Right kidney (tissue), 1 donor: ENCODE measurements around the gene SRMS.
A peak's percentile ranks its signal among the peaks of the same experiment; 100 is the strongest.
"Not testable (repeated sequence)": the region's sequence is repeated elsewhere in the genome, so short reads cannot be mapped to it uniquely, and the experiment has no call there.

Source experiments
- DNase-seq: peaks from one replicate; pipeline ENCODE4 v3.0.0-alpha.2; 2016

The SRMS gene

DNA sequence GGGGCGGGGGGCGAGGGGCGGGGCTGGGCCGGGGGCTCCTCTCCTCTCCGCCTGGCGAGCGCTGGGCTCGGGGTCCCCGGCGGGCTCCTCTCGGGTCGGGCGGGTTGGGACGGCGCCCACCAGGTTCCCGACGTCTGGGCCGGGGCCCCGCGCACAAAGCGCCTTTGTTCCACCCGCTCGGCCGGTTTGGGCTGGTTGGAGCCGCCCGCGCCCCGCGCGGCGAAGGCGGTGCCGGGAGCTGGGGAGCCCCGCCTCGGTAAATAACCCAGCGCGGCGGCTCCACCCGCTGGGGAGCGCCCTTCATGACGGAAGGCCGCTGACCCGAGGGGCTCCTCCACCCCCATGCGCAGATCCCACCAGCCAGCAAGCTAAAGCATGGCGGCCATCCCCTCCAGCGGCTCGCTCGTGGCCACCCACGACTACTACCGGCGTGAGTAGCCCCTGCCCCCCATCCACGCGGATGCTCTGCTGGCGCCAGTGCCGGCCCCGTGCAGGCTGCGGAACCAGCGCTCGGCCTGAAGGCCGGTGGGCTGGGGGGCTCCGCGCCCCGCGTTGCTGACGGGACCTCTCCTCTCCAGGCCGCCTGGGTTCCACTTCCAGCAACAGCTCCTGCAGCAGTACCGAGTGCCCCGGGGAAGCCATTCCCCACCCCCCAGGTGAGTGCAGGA, 26.5 kb downstream of the SRMS start:
- DNase-seq: peak; percentile 83

- peak; percentile 87 for DNase-seq
Observed at GRCh38 chr20:63520504-63520933, 27.0 kb downstream of the SRMS start, which contains the start of gene PPDPF. Gene PPDPF, plus strand, starts transcription at chr20:63520765. Its CDS starts 544 bp downstream, at chr20:63521309.

DNA sequence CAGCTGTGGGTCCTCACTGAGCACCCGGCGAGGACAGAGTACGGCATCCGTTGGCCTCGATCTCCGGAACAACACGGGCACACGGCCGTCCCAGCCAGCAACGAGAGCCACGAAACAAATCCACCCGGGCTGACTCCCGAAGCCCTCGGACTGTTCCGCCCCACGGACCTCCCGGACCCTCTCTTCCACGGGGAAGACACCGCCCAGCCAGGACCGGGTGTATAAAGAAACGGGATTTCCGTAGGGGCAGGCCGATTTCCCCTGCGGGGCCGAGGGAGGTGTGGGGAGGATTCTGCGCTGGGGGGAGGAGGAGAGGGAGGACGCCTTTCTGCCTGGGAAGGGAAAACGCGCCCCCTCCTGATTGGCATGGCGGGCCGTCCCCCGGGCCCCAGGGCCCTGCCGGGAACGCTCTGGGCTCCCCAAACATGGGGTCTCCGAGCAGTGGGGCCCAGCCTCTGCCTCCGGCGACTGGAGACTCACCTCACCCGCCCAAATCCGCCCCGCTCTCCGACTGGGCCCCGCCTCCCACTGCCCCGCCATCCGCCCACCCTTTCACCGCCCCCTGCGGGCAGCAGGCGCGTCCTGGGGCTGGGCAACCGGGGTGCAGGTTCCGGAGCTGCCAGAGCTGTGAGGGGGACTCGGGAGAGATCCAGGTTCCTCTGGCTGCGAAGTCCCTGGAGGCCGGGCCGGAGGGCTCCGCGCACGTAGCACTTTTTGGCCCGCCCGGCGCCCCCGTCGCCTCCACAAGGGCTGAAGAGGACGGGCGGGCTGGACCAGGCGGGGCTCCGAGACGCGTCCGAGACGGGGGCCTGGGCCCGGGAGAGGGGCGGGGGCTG, 27.7 kb downstream of the SRMS start:
- peak; percentile 93 for DNase-seq

GRCh38 chr20:63518946-63519667, 28.4 kb downstream of the SRMS start:
- peak; percentile 51 for DNase-seq

DNA sequence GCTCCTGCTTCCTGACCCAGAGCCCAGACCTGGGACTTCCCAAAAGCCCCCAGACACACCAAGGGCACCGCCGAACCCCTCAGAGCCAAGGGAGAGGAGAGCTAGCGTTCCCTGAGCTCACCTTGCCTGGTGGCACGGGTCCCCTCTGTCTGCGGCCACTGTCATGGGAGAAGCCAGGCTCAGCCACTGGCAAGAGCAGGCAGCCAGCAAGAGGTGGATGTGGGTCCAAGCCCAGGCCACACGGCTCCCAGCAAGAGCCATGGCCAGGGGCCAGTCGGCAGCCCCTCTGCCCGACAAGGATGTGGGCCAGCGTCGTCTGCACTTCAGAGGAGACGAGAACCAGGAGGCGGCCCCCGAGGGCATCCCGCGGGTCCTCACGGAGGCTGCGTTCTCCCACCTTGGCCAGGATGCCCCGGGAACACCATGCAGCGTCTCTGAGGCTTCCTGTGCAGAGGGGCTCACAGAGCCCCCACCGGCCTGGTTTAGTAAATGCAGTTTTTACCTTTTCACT, 29.1 kb downstream of the SRMS start:
- DNase-seq: no peak

DNA sequence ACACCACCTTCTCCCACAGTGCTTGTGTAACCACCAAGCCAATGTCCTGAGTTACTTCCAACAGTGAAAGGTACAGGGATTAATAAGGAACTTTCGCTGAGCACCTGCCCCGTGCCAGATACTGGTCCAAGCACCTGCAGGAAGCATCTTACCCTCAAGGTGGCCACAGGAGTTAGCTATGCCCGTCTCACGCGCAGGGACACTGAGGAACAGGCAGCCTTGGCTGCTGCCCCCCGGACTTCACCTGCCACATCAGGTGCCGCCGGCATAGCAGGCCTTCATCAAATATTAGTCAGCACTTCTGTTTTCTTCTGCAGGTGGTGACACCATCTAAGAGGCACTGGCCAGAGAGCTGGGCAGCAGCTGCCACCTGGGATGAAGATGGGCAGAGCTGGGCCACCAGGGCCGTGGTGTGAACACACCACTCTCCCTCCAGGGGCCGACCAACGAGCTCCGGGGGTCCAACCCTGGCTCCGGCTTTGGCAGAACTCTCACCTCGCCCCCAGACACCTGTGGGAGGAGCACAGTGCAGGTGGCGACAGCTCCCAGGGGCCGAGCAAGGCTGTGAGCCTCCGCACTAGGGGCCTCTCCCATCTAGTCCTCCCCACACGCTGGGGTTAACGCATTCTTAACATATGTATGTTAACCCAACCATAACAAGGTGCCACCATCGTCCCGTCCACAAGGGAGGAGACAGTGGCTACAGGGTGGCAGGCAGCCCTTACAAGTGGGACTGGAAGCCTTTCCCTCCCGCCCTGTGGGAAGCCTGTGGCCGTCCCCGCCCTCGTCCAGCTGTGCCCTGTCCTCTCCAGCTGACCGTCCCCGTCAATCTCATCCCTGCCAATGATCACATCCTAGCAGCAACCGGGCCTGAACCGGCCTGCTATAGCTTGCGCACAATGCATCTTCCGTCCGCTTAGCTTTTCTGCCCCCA, 29.9 kb downstream of the SRMS start:
- peak; percentile 1 for DNase-seq

DNA sequence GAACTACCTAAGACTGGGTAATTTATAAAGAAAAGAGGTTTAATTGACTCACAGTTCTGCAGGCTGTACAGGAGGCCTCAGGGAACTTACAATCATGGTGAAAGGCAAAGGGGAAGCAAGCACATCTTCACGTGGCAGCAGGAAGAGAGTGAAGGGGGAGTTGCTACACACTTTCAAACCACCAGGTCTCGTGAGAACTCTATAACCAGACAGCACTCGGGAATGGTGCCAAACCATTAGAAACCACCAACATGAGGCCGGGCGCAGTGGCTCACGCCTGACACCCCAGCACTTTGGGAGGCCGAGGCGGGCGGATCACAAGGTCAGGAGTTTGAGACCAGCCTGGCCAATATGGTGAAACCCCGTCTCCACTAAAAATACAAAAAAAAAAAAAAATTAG, 33.0 kb downstream of the SRMS start:
- not testable (repeated sequence) for DNase-seq

- DNase-seq: no peak
Observed at GRCh38 chr20:63513207-63513606, 34.3 kb downstream of the SRMS start.

- no peak for DNase-seq
Observed at GRCh38 chr20:63509088-63509564, 38.4 kb downstream of the SRMS start.

DNA sequence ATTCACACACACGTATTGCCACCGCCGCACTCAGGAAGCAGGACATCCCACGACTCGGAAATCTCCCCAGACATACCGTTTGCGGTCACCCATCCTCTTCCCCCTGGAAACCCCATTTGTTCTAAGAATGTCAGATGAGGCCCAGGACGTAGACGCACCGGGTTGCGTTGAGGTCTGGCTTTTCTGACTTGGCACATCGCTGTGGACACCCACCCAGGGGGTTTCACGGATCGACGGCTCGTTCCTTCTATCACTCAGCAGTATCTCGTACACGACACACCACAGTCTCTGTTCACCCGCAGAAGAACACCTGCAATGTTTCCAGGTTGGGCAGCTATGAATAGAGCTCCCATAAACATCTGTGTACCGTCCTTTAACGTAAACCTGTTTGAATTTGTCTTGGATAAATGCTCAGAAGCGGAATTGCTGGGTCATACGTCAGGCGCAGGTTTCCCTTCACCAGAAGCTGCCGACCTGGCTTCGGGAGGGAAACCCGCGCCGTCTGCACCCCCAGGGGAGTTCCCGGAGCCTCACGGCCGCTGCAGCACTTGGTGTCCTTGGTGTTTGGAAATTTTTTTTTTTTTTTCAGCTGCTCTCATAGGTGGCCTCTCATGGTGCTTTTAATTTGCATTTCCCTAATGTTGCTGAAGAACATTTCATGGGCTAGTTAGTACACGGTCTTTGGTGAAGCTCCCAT, 39.3 kb downstream of the SRMS start:
- DNase-seq: no peak

GRCh38 chr20:63507083-63507743, 40.3 kb downstream of the SRMS start:
- DNase-seq: no peak

DNA sequence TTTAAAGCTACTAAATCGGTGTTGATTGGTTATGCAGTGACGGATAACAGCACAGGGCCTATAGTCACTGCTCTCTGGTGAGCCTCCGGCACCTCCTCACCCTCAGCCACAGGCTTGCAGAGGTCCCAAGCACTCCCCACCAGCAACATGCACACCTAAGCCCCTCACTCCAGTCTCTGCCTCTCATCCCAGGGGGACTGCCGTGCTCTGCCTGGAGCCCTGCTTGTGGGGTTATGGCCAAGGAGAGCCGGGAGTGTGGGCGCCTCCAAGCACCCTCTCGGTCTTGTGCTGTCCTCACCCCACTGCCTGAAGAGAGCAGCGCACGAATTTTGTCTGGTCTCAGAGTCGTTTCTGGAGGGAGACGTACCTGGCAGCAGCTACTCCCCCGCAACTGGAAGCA, 41.8 kb downstream of the SRMS start:
- no peak for DNase-seq

DNA sequence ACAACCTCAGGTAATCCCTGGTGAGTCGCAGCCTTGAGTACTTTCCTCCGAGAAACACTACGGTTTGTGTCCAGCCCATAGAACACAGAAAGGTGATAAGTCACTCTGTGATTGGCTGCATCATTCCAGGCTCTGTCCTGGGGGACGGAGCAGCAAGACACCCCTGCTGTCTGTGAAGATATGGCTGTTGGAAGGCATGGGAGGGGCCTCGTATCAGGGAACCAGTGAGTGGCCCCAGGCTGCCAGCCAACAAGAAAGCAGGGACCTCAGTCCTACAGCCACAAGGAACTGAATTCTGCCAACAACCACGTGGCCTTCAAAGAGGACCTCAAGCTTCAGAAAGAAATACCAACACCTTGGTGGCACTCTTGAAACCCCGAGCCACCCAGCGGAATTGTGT, 42.3 kb downstream of the SRMS start:
- no peak for DNase-seq

- no peak for DNase-seq
Observed at GRCh38 chr20:63504642-63505041, 42.9 kb downstream of the SRMS start.

GRCh38 chr20:63503524-63503923, 44.0 kb downstream of the SRMS start:
- no peak for DNase-seq

DNA sequence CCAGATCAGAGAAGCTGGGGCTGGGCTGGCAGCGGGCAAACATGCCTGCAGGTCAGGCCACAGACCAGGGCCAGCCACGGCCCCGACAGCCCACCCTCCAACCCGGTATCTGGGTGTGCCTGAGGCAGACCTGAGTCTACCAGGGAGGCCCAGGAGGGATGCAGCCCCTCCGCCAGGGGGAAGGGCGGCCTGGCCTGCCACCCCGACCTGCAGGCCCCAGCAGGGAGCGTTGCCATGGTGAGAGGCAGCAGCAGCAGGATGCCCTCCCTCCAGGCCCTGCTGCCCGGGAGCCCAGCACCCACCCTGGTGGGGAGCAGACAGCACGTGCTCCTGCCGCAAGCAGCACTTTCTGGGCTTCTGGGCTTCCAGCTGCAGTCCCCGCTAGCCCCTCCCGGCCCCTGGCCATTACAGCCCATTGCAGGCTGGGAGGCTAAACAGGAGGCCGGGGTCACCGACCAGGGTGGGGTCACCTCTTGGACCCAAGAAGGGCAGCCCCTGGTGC, 44.8 kb downstream of the SRMS start:
- no peak for DNase-seq

DNA sequence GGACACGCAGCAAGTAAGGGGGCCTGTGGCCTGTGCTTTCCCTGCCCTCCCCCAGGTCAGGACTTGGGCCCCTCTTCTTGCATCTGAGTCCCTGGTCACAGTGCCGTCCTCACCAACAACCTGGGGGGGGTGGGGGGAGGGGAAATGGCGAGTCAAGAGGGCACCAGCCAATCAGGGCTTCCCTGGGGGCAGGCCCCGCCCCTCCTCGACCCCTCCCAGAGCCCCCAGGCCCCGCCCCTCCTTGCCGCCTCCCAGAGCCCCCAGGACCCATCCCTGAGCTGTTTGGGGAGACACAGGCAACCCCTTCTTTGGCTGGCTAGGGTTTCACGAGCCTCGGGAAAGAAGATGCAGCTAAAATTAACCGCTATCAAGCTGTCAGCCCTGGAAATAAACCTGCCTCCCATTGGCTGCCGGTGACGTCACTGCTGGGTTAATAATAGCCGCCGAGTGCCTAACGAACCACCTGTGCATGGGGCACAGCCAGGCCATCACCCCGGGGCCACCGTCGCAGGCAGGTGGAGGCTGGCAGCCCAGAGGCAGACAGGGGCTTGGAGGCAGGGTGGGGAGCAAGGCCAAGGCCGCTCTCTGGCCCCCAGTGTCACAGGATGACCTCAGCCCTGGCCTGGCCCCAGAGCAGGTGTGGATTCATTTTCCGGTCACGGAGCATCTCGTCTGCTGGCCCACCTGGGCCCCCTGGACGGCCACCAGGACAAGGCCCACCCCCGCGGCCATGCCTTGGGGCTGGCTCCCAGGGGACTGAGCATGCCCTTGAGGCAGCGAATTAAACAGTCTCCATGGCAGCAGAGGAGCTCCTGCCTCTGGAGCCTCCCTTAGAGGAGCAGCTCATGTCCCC, 45.5 kb downstream of the SRMS start:
- DNase-seq: no peak

DNA sequence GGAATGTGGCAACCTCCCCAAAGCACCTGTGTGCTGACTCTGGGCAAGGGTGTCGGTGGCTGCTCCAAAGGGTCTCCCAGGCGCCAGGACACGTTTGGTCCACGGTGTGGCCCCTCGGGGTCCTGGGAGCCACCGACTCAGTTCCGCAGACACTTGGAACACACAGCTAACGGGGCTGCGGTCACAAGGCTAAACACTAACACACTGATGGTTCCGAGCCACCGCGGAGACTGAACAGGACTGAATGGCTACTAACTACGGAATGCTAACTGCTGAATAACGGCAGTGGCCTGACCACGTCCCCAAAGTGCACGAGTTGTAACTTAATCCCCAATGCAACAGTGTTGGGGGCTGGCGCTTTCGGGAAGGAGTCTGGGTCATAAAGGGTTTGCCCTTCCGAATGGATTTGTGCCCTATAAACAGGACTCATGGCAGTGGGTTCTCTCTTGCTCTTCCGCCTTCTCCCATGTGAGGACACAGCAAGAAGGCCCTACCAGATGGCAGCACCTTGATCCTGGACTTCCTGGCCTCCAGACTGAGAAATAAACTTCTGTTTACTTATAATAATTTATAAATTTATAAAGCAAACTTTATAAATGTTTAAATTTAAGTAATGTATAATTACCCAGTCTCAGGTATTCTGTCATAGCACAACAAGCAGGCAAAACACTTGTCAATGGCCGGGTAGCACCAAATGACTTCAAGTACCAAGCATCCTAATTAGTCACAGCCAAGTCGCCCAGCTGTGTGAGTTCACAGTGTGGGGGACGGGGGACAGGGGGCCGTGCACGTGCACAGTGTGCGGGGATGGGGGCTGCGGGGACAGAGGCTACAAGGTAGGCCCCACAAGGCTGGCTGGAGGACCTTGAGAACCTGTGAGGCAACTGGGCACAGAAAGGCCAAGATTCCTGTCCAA, 46.4 kb downstream of the SRMS start:
- DNase-seq: no peak
